HEK293 (cell line): Measurements from ENCODE around the gene PLSCR5.

Experiments used
- ELK4 ChIP-seq: IDR thresholded peaks from 2 replicates; pipeline ENCODE4 v1.6.1; 2011; ENCODE audit warnings: mild to moderate bottlenecking, low read depth, low read length, borderline replicate concordance
- GLI4 ChIP-seq: fragments of 450-650 bp; formaldehyde crosslinking; IDR thresholded peaks from 2 replicates; pipeline ENCODE4 v1.5.1; 2016; ENCODE audit warnings: missing biosample characterization, missing genetic modification characterization
- HOXD13 ChIP-seq: sonication (generic); formaldehyde crosslinking; IDR thresholded peaks from 2 replicates; pipeline ENCODE4 v1.8.0; 2022; ENCODE audit warnings: missing genetic modification reagents, borderline replicate concordance
- KLF1 ChIP-seq: fragments of 450-650 bp; formaldehyde crosslinking; IDR thresholded peaks from 2 replicates; pipeline ENCODE4 v1.5.1; 2016; ENCODE audit warnings: missing biosample characterization, missing genetic modification characterization
- OSR2 ChIP-seq: fragments of 450-650 bp; formaldehyde crosslinking; IDR thresholded peaks from 2 replicates; pipeline ENCODE4 v1.5.1; 2016; ENCODE audit warnings: missing biosample characterization, missing genetic modification characterization
- OVOL3 ChIP-seq: fragments of 450-650 bp; formaldehyde crosslinking; IDR thresholded peaks from 2 replicates; pipeline ENCODE4 v1.5.1; 2016; ENCODE audit warnings: missing biosample characterization, missing genetic modification characterization
- PRDM2 ChIP-seq: fragments of 450-650 bp; formaldehyde crosslinking; IDR thresholded peaks from 2 replicates; pipeline ENCODE4 v1.5.1; 2016; ENCODE audit warnings: missing biosample characterization, missing genetic modification characterization, borderline replicate concordance
- ZBTB10 ChIP-seq: fragments of 450-650 bp; formaldehyde crosslinking; IDR thresholded peaks from 2 replicates; pipeline ENCODE4 v1.5.1; 2016; ENCODE audit warnings: missing biosample characterization, missing genetic modification characterization
- ZFP69B ChIP-seq: fragments of 450-650 bp; formaldehyde crosslinking; IDR thresholded peaks from 2 replicates; pipeline ENCODE4 v1.5.1; 2016; ENCODE audit warnings: missing biosample characterization, missing genetic modification characterization
- ZIC2 ChIP-seq: fragments of 450-650 bp; formaldehyde crosslinking; IDR thresholded peaks from 2 replicates; pipeline ENCODE4 v1.5.1; 2016; ENCODE audit warnings: missing biosample characterization, missing genetic modification characterization
- ZNF112 ChIP-seq: fragments of 450-650 bp; formaldehyde crosslinking; IDR thresholded peaks from 2 replicates; pipeline ENCODE4 v1.5.0; 2017; ENCODE audit warnings: missing biosample characterization, missing genetic modification characterization
- ZNF132 ChIP-seq: fragments of 450-650 bp; formaldehyde crosslinking; IDR thresholded peaks from 2 replicates; pipeline ENCODE4 v1.5.1; 2017; ENCODE audit warnings: missing biosample characterization, missing genetic modification characterization, borderline replicate concordance
- ZNF184 ChIP-seq: fragments of 450-650 bp; IDR thresholded peaks from 2 replicates; pipeline ENCODE4 v1.5.1; 2018; ENCODE audit warnings: missing biosample characterization, mild to moderate bottlenecking, missing genetic modification characterization
- ZNF223 ChIP-seq: fragments of 450-650 bp; formaldehyde crosslinking; IDR thresholded peaks from 2 replicates; pipeline ENCODE4 v1.5.1; 2016; ENCODE audit warnings: missing biosample characterization, missing genetic modification characterization
- ZNF274 ChIP-seq, 2 experiments: fragments of 200-500 bp in 1 of 2; fragments of 450-650 bp in 1 of 2; sonication (Bioruptor generic) in 1 of 2; formaldehyde crosslinking in 1 of 2; IDR thresholded peaks; 2 replicates each; pipeline versions ENCODE4 v1.5.1 to v1.6.1; 2014 to 2016; ENCODE audit warnings: borderline replicate concordance in 1 of 2, inconsistent platforms in 1 of 2, low read length in 1 of 2, missing biosample characterization in 1 of 2, missing genetic modification characterization in 1 of 2
- ZNF426 ChIP-seq: fragments of 450-650 bp; formaldehyde crosslinking; IDR thresholded peaks from 2 replicates; pipeline ENCODE4 v1.5.1; 2017; ENCODE audit warnings: missing biosample characterization, missing genetic modification characterization, mild to moderate bottlenecking, inconsistent platforms, moderate library complexity
- ZNF488 ChIP-seq: fragments of 450-650 bp; formaldehyde crosslinking; IDR thresholded peaks from 2 replicates; pipeline ENCODE4 v1.5.1; 2016; ENCODE audit warnings: missing biosample characterization, missing genetic modification characterization
- ZNF529 ChIP-seq: fragments of 450-650 bp; formaldehyde crosslinking; IDR thresholded peaks from 2 replicates; pipeline ENCODE4 v1.5.1; 2017; ENCODE audit warnings: missing genetic modification characterization, missing biosample characterization; ENCODE audit not compliant: insufficient replicate concordance
- ZNF530 ChIP-seq: fragments of 450-650 bp; formaldehyde crosslinking; IDR thresholded peaks from 2 replicates; pipeline ENCODE4 v1.5.1; 2016; ENCODE audit warnings: low read depth, missing biosample characterization, missing genetic modification characterization
- ZNF600 ChIP-seq: fragments of 450-650 bp; formaldehyde crosslinking; IDR thresholded peaks from 2 replicates; pipeline ENCODE4 v1.5.1; 2016; ENCODE audit warnings: missing biosample characterization, missing genetic modification characterization
- ZNF654 ChIP-seq: fragments of 450-650 bp; formaldehyde crosslinking; IDR thresholded peaks from 2 replicates; pipeline ENCODE4 v1.5.1; 2016; ENCODE audit warnings: low read depth, missing biosample characterization, missing genetic modification characterization
- ZNF664 ChIP-seq: fragments of 450-650 bp; formaldehyde crosslinking; IDR thresholded peaks from 2 replicates; pipeline ENCODE4 v1.5.1; 2016; ENCODE audit warnings: missing biosample characterization, missing genetic modification characterization
- ZNF670 ChIP-seq: fragments of 450-650 bp; formaldehyde crosslinking; IDR thresholded peaks from 2 replicates; pipeline ENCODE4 v1.5.1; 2016; ENCODE audit warnings: missing biosample characterization, missing genetic modification characterization, low read depth
- ZNF692 ChIP-seq: fragments of 450-650 bp; formaldehyde crosslinking; IDR thresholded peaks from 2 replicates; pipeline ENCODE4 v1.5.1; 2016; ENCODE audit warnings: missing biosample characterization, missing genetic modification characterization
- ZNF76 ChIP-seq: fragments of 450-650 bp; formaldehyde crosslinking; IDR thresholded peaks from 2 replicates; pipeline ENCODE4; 2016; ENCODE audit warnings: low read depth, missing biosample characterization, missing genetic modification characterization, borderline replicate concordance
- ZNF785 ChIP-seq: fragments of 450-650 bp; formaldehyde crosslinking; IDR thresholded peaks from 2 replicates; pipeline ENCODE4 v1.5.1; 2016; ENCODE audit warnings: missing biosample characterization, missing genetic modification characterization
- ZSCAN23 ChIP-seq: fragments of 450-650 bp; formaldehyde crosslinking; IDR thresholded peaks from 2 replicates; pipeline ENCODE4 v1.5.1; 2016; ENCODE audit warnings: missing biosample characterization, missing genetic modification characterization

PLSCR5 gene

GRCh38 chr3:146544002-146544928 lies 60.9 kb downstream of the PLSCR5 start, which contains the start of gene PLSCR1 (continued):
- TF ChIP-seq ZNF426 (tag by site-specific recombination): no peak
- TF ChIP-seq ZNF654 (tag by site-specific recombination): no peak
- TF ChIP-seq ZNF529 (tag by site-specific recombination): no peak
- no peak for TF ChIP-seq ZNF184 (tag by site-specific recombination)
- no peak for TF ChIP-seq GLI4 (tag by site-specific recombination)
- TF ChIP-seq ZNF132: no peak
- no peak for TF ChIP-seq PRDM2
- no peak for TF ChIP-seq ZNF223
- TF ChIP-seq ZNF76 (tag by site-specific recombination): no peak
- TF ChIP-seq HOXD13 (CRISPR knock-in tag): no peak
- peak; percentile 71; the same call in 1 of the 2 replicates for TF ChIP-seq ZNF600 (tag by site-specific recombination)
- TF ChIP-seq ZSCAN23 (tag by site-specific recombination): no peak
- no peak for TF ChIP-seq ZNF785 (tag by site-specific recombination)
- TF ChIP-seq ZNF488 (tag by site-specific recombination): no peak
- no peak for TF ChIP-seq ZNF274 (IDR thresholded peaks at IDR 0.05; ENCODE audit: low read length)
- TF ChIP-seq ZNF274 (tag by site-specific recombination; IDR thresholded peaks at IDR 0.05; ENCODE audit: borderline replicate concordance): no peak
- no peak for TF ChIP-seq OVOL3 (tag by site-specific recombination)
- no peak; the same call in 1 of the 2 replicates for TF ChIP-seq OSR2
- TF ChIP-seq ZFP69B (tag by site-specific recombination): no peak
- no peak for TF ChIP-seq ZNF530 (tag by site-specific recombination)
- no peak for TF ChIP-seq ZNF670
- TF ChIP-seq ZNF692 (tag by site-specific recombination): no peak
- 0 out of 2 replicates have a peak, but pooled peaks have one; percentile 25 for TF ChIP-seq ZIC2 (tag by site-specific recombination)
- TF ChIP-seq ZBTB10 (tag by site-specific recombination): no peak
- no peak; the same call in 1 of the 2 replicates for TF ChIP-seq ELK4
- TF ChIP-seq ZNF664 (tag by site-specific recombination): no peak
- no peak for TF ChIP-seq ZNF112 (tag by site-specific recombination)
- no peak for TF ChIP-seq KLF1 (tag by site-specific recombination)
